A549 treated with DMSO at 1 μM for 4 hours (cell line): ENCODE results near the gene PRKAB1. TPM values are rescaled to one million over a fixed set of nuclear protein-coding genes. Genes with fewer than 3 reads are reported as not detected.

Experiments
- total RNA-seq: library from RNA; stranded (reverse); fragments of 200-300 nt; extraction: Qiagen RNA extraction; gene quantifications from 5 replicates; pipeline ENCODE4 v1.2.3, GENCODE V29; 2022; ENCODE audit warnings: low read depth

PRKAB1 gene, protein sequence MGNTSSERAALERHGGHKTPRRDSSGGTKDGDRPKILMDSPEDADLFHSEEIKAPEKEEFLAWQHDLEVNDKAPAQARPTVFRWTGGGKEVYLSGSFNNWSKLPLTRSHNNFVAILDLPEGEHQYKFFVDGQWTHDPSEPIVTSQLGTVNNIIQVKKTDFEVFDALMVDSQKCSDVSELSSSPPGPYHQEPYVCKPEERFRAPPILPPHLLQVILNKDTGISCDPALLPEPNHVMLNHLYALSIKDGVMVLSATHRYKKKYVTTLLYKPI
- total RNA-seq, result 33.0 to 35.9 TPM (median 34.9 TPM) in 5 replicates

DNA sequence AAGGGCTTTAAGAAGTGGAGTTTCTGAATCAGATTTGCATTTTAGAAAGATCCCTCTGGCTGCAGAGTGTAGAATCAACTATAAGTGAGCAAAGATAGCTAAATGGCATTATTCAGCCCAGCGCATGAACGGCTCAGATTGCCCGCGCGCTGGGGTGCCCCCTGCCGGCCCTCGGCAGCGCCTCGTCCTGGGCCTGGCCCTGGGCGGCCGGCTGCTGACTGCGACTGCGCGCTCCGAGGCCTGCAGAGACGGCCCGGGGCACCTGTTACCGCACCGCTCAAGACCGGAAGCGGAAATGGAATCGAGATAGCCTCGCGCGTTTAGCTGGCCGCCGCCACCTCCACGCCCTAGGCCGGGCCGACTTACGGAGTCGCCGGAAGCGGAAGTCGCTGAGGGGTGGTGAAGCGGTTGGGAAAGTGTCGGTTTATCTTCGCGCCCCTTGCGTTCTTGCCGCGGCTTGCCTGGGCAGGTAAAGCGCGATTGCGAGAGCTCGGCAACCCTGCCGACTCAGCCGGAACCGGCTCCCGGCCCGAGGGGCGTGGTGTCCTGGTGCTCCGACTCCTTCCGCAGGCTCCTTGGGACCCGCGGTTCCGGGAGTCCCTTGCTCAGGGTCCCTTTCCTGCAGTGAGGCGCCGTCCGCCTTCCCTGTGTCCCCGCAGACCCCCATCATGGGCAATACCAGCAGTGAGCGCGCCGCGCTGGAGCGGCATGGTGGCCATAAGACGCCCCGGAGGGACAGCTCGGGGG is at the start of gene PRKAB1:
PRKAB1 (plus strand) TSS at position 557 of the 747 bp plus-strand sequence; CDS start at position 669, 112 bp downstream.

Other genes with a start within 250 kb of the PRKAB1 start
- gene TMEM233, start 74.4 kb upstream of the PRKAB1 start, total RNA-seq, result 0.02 to 0.14 TPM (median 0.11 TPM) in 5 replicates
- gene CIT, start 209.2 kb downstream of the PRKAB1 start, total RNA-seq, result 11.3 to 15.1 TPM (median 13.9 TPM) in 5 replicates